ENCODE measurements around the gene ATAD5.
A peak's percentile ranks its signal among the peaks of the same experiment; 100 is the strongest.
"Not testable (repeated sequence)": the region's sequence is repeated elsewhere in the genome, so short reads cannot be mapped to it uniquely, and the experiment has no call there.

Gene ATAD5

GRCh38 chr17:30831663-30832437 is at the start of gene ATAD5:
Gene ATAD5 (plus strand): TSS chr17:30831966. CDS start chr17:30832348, 382 bp downstream.
- DNase-seq, result peak; percentile 86

GRCh38 chr17:30782206-30782605 is 49.6 kb upstream of the ATAD5 start:
- no peak for DNase-seq

- DNase-seq, result no peak
Observed at GRCh38 chr17:30788918-30789317, 42.8 kb upstream of the ATAD5 start.

- no peak for DNase-seq
Observed at GRCh38 chr17:30790279-30790678, 41.5 kb upstream of the ATAD5 start.

GRCh38 chr17:30793282-30793977 is 38.3 kb upstream of the ATAD5 start:
- DNase-seq, result no peak

- DNase-seq, result no peak
Observed at GRCh38 chr17:30794372-30794771, 37.4 kb upstream of the ATAD5 start.

GRCh38 chr17:30796016-30796415 is 35.8 kb upstream of the ATAD5 start:
- no peak for DNase-seq

- no peak for DNase-seq
Observed at GRCh38 chr17:30801671-30802070, 30.1 kb upstream of the ATAD5 start.

GRCh38 chr17:30805944-30806456 is 25.8 kb upstream of the ATAD5 start:
- DNase-seq, result no peak

- DNase-seq, result no peak
Observed at GRCh38 chr17:30807896-30808295, 23.9 kb upstream of the ATAD5 start.

- no peak for DNase-seq
Observed at GRCh38 chr17:30808785-30809286, 22.9 kb upstream of the ATAD5 start.

GRCh38 chr17:30809867-30810266 is 21.9 kb upstream of the ATAD5 start:
- DNase-seq, result no peak

GRCh38 chr17:30812218-30813177 is 19.3 kb upstream of the ATAD5 start:
- DNase-seq, result no peak

GRCh38 chr17:30814236-30814635 is 17.5 kb upstream of the ATAD5 start:
- not testable (repeated sequence) for DNase-seq

GRCh38 chr17:30814860-30815259 is 16.9 kb upstream of the ATAD5 start:
- not testable (repeated sequence) for DNase-seq

- DNase-seq, result no peak
Observed at GRCh38 chr17:30816165-30816564, 15.6 kb upstream of the ATAD5 start.

- DNase-seq, result no peak
Observed at GRCh38 chr17:30819971-30820705, 11.6 kb upstream of the ATAD5 start.

GRCh38 chr17:30821871-30822723 is 9.7 kb upstream of the ATAD5 start:
- DNase-seq, result no peak

- not testable (repeated sequence) for DNase-seq
Observed at GRCh38 chr17:30822919-30823318, 8.8 kb upstream of the ATAD5 start.

GRCh38 chr17:30823421-30823820 is 8.3 kb upstream of the ATAD5 start:
- no peak for DNase-seq

- no peak for DNase-seq
Observed at GRCh38 chr17:30824002-30824355, 7.8 kb upstream of the ATAD5 start.

Data from activated T-cell treated with anti-CD3 and anti-CD28 coated beads, Interleukin-2, amount 50 U/mL, for 1 hour (primary cell).